OCI-LY3 (cell line): ENCODE data around the gene POLR3B.

Experiments used
- H2AFZ ChIP-seq: fragments of 200-600, 300-600 bp; shearing (Covaris generic); 2 replicates; pipeline ENCODE4 v1.6.0; 2014; ENCODE audit warnings: antibody characterized with exemption, low read depth, low read length
- H3K27ac ChIP-seq: fragments of 200-600, 300-600 bp; sonication (generic); 2 replicates; pipeline ENCODE4 v1.5.1; 2014; ENCODE audit warnings: mild to moderate bottlenecking, low read length, moderate library complexity, mixed read lengths
- H3K27me3 ChIP-seq: fragments of 200-600, 300-600 bp; sonication (generic); 2 replicates; pipeline ENCODE4 v1.6.1; 2014; ENCODE audit warnings: low read depth, low read length, mixed read lengths
- H3K36me3 ChIP-seq: fragments of 200-600, 300-600 bp; sonication (generic); replicated peaks from 2 replicates; pipeline ENCODE3; 2014; ENCODE audit warnings: low read depth, low read length, mixed read lengths
- H3K4me1 ChIP-seq: fragments of 300-600, 200-600 bp; sonication (generic); 2 replicates; pipeline ENCODE4 v1.6.1; 2014; ENCODE audit warnings: low read length, mixed read lengths
- H3K4me2 ChIP-seq: fragments of 200-600, 300-600 bp; sonication (generic); 2 replicates; pipeline ENCODE4 v1.6.1; 2014; ENCODE audit warnings: low read length, mixed read lengths
- H3K4me3 ChIP-seq: fragments of 300-600, 200-600 bp; sonication (generic); 2 replicates; pipeline ENCODE4 v1.5.1; 2014; ENCODE audit warnings: antibody characterized with exemption, mild to moderate bottlenecking, low read length, moderate library complexity
- H3K79me2 ChIP-seq: fragments of 300-600, 200-600 bp; shearing (Covaris generic); 2 replicates; pipeline ENCODE4 v1.6.1; 2014; ENCODE audit warnings: mild to moderate bottlenecking, low read length, mixed read lengths
- H3K9ac ChIP-seq: fragments of 300-600, 200-600 bp; shearing (Covaris generic); 2 replicates; pipeline ENCODE4 v1.6.0; 2014; ENCODE audit warnings: mild to moderate bottlenecking, low read length, moderate library complexity
- H3K9me3 ChIP-seq: fragments of 200-600, 300-600 bp; shearing (Covaris generic); 2 replicates; pipeline ENCODE4 v1.6.1; 2014; ENCODE audit warnings: low read length, mixed read lengths; ENCODE audit not compliant: insufficient read depth
- H4K20me1 ChIP-seq: fragments of 200-600, 300-600 bp; sonication (generic); 2 replicates; pipeline ENCODE4 v1.6.1; 2016; ENCODE audit warnings: low read length, mixed read lengths; ENCODE audit not compliant: insufficient read depth
- EZH2phosphoT487 ChIP-seq: fragments of 200-600 bp; shearing (Covaris generic); IDR thresholded peaks from 2 replicates; pipeline ENCODE4 v1.6.1; 2018; ENCODE audit warnings: antibody characterized with exemption, mixed run types, low read depth
- TF ChIP-seq, protein P1 (sequence below): fragments of 200-600, 300-600 bp; sonication (generic); IDR thresholded peaks from 2 replicates; pipeline ENCODE4 v1.5.1; 2014; ENCODE audit warnings: antibody characterized with exemption, low read length, low read depth

Gene POLR3B

DNA sequence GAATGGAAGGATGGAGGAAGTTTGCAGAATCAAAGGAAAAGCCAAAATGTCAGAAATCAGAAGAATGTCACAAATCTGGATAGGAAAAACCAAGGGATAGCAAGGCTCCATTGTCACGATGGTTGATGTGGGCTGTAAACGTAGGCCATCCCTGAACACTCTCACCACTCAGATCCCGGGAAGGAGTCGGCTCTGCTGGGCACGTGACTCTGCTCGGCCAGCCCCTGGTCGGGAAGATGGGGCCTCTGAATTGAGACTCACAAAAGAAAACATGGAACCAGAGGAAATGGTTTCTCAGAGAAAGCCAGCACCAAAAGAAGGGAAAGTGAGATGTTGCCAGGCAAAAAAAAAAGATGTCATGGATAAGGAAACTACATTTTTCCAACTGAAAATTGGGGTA is 28.8 kb upstream of the POLR3B start:
- Histone ChIP-seq H3K9ac (no peak overlapping the region), H3K4me2 (no peak overlapping the region), H3K9me3 (no peaks in the 10 kb centered on the region), H4K20me1 (no peaks in the 10 kb centered on the region), H3K27me3 (no peaks in the 10 kb centered on the region), H3K36me3 (no peaks in the 10 kb centered on the region), H3K4me3 (no peak overlapping the region), H3K79me2 (no peaks in the 10 kb centered on the region), H3K4me1 (0 out of 2 replicates have a peak, but pooled peaks cover 2% of the 10 kb centered on the region), H2AFZ (no peak overlapping the region), H3K27ac (no peak overlapping the region)
- TF ChIP-seq EZH2phosphoT487 = no peak
- TF ChIP-seq, protein P1, sequence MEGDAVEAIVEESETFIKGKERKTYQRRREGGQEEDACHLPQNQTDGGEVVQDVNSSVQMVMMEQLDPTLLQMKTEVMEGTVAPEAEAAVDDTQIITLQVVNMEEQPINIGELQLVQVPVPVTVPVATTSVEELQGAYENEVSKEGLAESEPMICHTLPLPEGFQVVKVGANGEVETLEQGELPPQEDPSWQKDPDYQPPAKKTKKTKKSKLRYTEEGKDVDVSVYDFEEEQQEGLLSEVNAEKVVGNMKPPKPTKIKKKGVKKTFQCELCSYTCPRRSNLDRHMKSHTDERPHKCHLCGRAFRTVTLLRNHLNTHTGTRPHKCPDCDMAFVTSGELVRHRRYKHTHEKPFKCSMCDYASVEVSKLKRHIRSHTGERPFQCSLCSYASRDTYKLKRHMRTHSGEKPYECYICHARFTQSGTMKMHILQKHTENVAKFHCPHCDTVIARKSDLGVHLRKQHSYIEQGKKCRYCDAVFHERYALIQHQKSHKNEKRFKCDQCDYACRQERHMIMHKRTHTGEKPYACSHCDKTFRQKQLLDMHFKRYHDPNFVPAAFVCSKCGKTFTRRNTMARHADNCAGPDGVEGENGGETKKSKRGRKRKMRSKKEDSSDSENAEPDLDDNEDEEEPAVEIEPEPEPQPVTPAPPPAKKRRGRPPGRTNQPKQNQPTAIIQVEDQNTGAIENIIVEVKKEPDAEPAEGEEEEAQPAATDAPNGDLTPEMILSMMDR = no peak

DNA sequence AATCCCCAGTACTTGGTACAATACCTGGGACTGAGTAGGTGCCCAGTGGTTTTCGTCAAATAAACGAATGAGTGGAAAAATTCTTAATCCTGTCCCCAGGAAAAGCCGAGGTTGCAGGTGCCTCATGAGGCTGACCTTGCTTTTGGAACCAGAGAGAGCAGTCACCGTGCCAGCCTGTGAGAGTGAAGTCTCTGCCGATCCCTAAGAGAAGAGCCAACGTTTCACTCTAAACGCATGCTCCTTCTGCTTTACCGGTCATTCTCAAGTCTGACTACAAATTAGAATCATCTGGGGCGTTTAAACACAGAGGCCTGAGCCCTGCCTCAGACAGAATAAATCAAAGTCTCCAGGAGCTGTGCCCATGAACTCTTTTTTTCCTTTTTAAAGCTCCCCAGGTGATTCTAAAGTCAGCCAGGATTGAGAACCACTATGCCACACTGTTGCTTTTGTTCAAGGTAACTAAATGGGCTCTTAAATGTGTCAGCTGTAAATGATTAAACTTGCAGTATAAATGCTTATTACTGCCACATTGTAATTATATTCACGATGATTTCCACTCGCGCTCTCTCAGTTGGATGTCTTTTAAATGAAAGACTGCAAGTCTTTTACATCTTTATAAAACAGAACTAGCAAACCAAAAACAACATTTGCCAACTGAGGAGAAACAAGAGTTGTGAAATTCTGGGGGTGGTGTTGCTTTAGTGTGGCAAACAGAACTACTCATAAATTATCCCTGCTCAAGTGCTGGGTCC is 28.1 kb upstream of the POLR3B start:
- no peak overlapping the region for H3K4me2 ChIP-seq

DNA sequence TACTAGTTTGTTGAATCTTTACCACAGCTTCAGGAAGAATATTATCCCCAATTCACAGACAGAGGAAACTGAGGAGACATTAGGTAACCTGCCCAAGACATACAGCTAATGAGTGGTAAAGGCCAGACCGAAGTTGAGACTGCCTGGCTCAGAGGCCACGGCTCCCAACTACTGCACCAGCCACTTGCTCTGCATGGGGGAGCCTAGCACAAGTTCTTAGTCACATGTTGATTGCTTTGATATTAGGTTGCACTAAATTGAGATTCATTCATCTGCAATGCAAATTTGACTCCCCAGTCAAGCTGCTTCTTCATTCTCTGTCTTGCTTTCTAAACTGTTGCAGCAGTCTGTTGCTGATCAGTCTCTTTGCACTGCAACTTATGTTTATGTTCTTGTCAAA is 25.9 kb upstream of the POLR3B start:
- H3K27me3 ChIP-seq = peaks cover 6% of the 10 kb centered on the region; the same call in 1 of the 2 replicates
- H3K79me2 ChIP-seq = no peaks in the 10 kb centered on the region
- no peaks in the 10 kb centered on the region for H3K36me3 ChIP-seq
- H2AFZ ChIP-seq = no peak overlapping the region
- H4K20me1 ChIP-seq = no peaks in the 10 kb centered on the region
- no peaks in the 10 kb centered on the region for H3K9me3 ChIP-seq
- no peak overlapping the region for H3K27ac ChIP-seq
- TF ChIP-seq, protein P1 = no peak
- TF ChIP-seq EZH2phosphoT487 = no peak
- no peak overlapping the region for H3K4me2 ChIP-seq
- no peak overlapping the region for H3K9ac ChIP-seq
- no peak overlapping the region for H3K4me3 ChIP-seq
- 0 out of 2 replicates have a peak, but pooled peaks cover 4% of the 10 kb centered on the region for H3K4me1 ChIP-seq

More for the DNA sequence above, 28.1 kb upstream of the POLR3B start:
- H3K9me3 ChIP-seq = no peaks in the 10 kb centered on the region
- 0 out of 2 replicates have a peak, but pooled peaks cover 4% of the 10 kb centered on the region for H3K4me1 ChIP-seq
- no peak overlapping the region for H3K9ac ChIP-seq
- H3K27ac ChIP-seq = no peak overlapping the region
- H3K79me2 ChIP-seq = no peaks in the 10 kb centered on the region
- H2AFZ ChIP-seq = no peak overlapping the region
- TF ChIP-seq EZH2phosphoT487 = no peak
- TF ChIP-seq, protein P1 = no peak
- H3K36me3 ChIP-seq = no peaks in the 10 kb centered on the region
- no peak overlapping the region for H3K4me3 ChIP-seq
- H3K27me3 ChIP-seq = no peaks in the 10 kb centered on the region
- H4K20me1 ChIP-seq = no peaks in the 10 kb centered on the region

DNA sequence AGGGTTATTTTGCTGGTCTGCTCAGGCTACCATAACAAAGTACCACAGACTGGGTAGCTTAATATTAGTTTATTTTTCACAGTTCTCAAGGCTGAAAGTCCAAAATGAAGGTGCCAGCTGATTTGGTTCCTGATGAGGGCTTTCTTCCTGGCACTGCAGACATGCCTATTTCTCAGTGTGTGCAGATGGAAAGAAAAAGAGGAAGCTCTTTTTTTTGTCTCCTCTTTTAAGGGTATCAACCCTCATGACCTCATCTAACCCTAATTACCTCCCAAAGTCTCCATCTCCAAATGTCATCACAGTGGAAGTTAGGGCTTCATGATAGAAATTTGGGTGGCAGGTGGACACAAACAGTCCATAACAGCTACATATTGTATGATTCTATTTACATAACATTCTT is 25.0 kb upstream of the POLR3B start:
- Histone ChIP-seq H3K9me3 (no peaks in the 10 kb centered on the region), H3K79me2 (no peaks in the 10 kb centered on the region), H3K9ac (no peak overlapping the region), H3K4me3 (no peak overlapping the region), H3K4me2 (no peak overlapping the region), H4K20me1 (no peaks in the 10 kb centered on the region), H2AFZ (no peak overlapping the region), H3K27me3 (peaks cover 6% of the 10 kb centered on the region; the same call in 1 of the 2 replicates), H3K36me3 (no peaks in the 10 kb centered on the region), H3K27ac (no peak overlapping the region), H3K4me1 (0 out of 2 replicates have a peak, but pooled peaks cover 4% of the 10 kb centered on the region)
- TF ChIP-seq, protein P1 = no peak
- TF ChIP-seq EZH2phosphoT487 = no peak
